ENCODE results near the gene NR3C2.

DNA sequence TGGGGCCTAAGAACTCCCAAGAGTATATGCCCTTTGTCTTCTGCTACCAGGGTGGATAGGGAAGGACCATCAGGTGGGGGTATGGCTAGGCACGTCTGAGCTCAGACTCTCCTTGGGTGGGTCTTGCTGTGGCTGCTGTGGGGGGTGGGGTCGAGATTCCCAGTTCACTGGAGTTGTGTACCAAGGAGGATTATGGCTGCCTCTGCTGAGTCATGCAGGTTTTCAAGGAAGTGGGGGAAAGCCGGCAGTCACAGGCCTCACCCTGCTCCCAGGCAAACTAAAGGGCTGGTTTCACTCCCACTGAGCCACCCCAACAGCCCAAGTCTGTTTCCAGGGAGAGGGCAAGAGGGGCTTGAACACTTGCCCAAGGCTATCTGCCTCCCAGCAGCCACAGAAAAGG lies 249.7 kb downstream of the NR3C2 start:
- TF ChIP-seq RFX5 (IDR thresholded peaks at IDR 0.05; ENCODE audit: low read length) (no peak), NFIC (IDR thresholded peaks at IDR 0.05; ENCODE audit: borderline replicate concordance) (no peak), MXI1 (IDR thresholded peaks at IDR 0.05; ENCODE audit: low read depth, low read length) (no peak), EP300 (IDR thresholded peaks at IDR 0.05; ENCODE audit: borderline replicate concordance in 1 of 2, low read depth in 1 of 2, low read length in 1 of 2) (no peak), RCOR1 (IDR thresholded peaks at IDR 0.05; ENCODE audit: low read length) (no peak), FOXM1 (IDR thresholded peaks at IDR 0.05; ENCODE audit: low read depth) (no peak), TCF12 (IDR thresholded peaks at IDR 0.05) (no peak)
- TF ChIP-seq, protein P1, sequence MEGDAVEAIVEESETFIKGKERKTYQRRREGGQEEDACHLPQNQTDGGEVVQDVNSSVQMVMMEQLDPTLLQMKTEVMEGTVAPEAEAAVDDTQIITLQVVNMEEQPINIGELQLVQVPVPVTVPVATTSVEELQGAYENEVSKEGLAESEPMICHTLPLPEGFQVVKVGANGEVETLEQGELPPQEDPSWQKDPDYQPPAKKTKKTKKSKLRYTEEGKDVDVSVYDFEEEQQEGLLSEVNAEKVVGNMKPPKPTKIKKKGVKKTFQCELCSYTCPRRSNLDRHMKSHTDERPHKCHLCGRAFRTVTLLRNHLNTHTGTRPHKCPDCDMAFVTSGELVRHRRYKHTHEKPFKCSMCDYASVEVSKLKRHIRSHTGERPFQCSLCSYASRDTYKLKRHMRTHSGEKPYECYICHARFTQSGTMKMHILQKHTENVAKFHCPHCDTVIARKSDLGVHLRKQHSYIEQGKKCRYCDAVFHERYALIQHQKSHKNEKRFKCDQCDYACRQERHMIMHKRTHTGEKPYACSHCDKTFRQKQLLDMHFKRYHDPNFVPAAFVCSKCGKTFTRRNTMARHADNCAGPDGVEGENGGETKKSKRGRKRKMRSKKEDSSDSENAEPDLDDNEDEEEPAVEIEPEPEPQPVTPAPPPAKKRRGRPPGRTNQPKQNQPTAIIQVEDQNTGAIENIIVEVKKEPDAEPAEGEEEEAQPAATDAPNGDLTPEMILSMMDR (IDR thresholded peaks at IDR 0.05), result no peak
- TF ChIP-seq, protein P2, sequence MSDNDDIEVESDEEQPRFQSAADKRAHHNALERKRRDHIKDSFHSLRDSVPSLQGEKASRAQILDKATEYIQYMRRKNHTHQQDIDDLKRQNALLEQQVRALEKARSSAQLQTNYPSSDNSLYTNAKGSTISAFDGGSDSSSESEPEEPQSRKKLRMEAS (IDR thresholded peaks at IDR 0.05; ENCODE audit: low read depth), result no peak
- TF ChIP-seq, protein P3, sequence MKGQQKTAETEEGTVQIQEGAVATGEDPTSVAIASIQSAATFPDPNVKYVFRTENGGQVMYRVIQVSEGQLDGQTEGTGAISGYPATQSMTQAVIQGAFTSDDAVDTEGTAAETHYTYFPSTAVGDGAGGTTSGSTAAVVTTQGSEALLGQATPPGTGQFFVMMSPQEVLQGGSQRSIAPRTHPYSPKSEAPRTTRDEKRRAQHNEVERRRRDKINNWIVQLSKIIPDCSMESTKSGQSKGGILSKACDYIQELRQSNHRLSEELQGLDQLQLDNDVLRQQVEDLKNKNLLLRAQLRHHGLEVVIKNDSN (IDR thresholded peaks at IDR 0.05; ENCODE audit: borderline replicate concordance, low read depth), result no peak

All from SK-N-SH (cell line).